Measurements from ENCODE around the gene KRT6C. TPM values are rescaled to one million over a fixed set of nuclear protein-coding genes. Genes with fewer than 3 reads are reported as not detected.
"Not testable (repeated sequence)": the region's sequence is repeated elsewhere in the genome, so short reads cannot be mapped to it uniquely, and the experiment has no call there.

The KRT6C gene
- total RNA-seq, 4 donors from 2014 or later, result 0.13 to 11.0 (median 1.0) TPM; not detected in 1

- intact Hi-C loops (cut with DNase I; ENCODE audit: low total_unique reads), result no loop called here
- no peak overlapping the region for H3K4me3 ChIP-seq (ENCODE audit: low read depth, poor library complexity, severe bottlenecking)
- no peak for TF ChIP-seq POLR2A (IDR thresholded peaks at IDR 0.05)
- TF ChIP-seq, protein P1, sequence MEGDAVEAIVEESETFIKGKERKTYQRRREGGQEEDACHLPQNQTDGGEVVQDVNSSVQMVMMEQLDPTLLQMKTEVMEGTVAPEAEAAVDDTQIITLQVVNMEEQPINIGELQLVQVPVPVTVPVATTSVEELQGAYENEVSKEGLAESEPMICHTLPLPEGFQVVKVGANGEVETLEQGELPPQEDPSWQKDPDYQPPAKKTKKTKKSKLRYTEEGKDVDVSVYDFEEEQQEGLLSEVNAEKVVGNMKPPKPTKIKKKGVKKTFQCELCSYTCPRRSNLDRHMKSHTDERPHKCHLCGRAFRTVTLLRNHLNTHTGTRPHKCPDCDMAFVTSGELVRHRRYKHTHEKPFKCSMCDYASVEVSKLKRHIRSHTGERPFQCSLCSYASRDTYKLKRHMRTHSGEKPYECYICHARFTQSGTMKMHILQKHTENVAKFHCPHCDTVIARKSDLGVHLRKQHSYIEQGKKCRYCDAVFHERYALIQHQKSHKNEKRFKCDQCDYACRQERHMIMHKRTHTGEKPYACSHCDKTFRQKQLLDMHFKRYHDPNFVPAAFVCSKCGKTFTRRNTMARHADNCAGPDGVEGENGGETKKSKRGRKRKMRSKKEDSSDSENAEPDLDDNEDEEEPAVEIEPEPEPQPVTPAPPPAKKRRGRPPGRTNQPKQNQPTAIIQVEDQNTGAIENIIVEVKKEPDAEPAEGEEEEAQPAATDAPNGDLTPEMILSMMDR (IDR thresholded peaks at IDR 0.05), result no peak
- DNase-seq (ENCODE audit: low spot score in 2 of 2), result no peak
- 84 to 91% methylated on average over 1 of the region's 1 CpG for WGBS, 2 donors
These were observed 29.3 kb upstream of the KRT6C start for GRCh38 chr12:52502877-52503276.

DNA sequence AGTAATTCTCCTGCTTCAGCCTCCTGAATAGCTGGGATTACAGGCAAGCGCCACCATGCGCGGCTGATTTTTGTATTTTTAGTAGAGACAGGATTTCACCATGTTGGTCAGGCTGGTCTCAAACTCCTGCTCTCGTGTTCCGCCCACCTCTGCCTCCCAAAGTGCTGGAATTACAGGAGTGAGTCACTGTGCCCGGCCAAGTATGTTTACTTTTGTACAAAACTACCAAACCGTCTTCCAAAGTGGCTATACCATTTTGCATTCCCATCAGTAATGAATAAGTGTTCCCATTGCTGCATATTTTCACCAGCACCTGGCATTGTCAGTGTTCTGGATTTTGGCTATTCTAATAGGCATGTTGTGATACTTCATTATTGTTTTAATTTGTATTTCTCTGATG, 27.9 kb upstream of the KRT6C start:
- WGBS, 2 donors, result 89 to 90% methylated on average over 7 of the region's 7 CpGs
- no peak for DNase-seq (ENCODE audit: low spot score in 2 of 2)
- no peak overlapping the region for H3K4me3 ChIP-seq (ENCODE audit: low read depth, poor library complexity, severe bottlenecking)
- TF ChIP-seq, protein P1 (IDR thresholded peaks at IDR 0.05), result no peak
- TF ChIP-seq POLR2A (IDR thresholded peaks at IDR 0.05), result no peak
- intact Hi-C loops (cut with DNase I; ENCODE audit: low total_unique reads), result no loop called here

GRCh38 chr12:52500574-52500973, 27.0 kb upstream of the KRT6C start:
- intact Hi-C loops (cut with DNase I; ENCODE audit: low total_unique reads); H3K4me3 ChIP-seq (ENCODE audit: low read depth, poor library complexity, severe bottlenecking); DNase-seq (ENCODE audit: low spot score in 2 of 2): not testable (repeated sequence)
- 77 to 90% methylated on average over 6 of the region's 6 CpGs for WGBS, 2 donors

DNA sequence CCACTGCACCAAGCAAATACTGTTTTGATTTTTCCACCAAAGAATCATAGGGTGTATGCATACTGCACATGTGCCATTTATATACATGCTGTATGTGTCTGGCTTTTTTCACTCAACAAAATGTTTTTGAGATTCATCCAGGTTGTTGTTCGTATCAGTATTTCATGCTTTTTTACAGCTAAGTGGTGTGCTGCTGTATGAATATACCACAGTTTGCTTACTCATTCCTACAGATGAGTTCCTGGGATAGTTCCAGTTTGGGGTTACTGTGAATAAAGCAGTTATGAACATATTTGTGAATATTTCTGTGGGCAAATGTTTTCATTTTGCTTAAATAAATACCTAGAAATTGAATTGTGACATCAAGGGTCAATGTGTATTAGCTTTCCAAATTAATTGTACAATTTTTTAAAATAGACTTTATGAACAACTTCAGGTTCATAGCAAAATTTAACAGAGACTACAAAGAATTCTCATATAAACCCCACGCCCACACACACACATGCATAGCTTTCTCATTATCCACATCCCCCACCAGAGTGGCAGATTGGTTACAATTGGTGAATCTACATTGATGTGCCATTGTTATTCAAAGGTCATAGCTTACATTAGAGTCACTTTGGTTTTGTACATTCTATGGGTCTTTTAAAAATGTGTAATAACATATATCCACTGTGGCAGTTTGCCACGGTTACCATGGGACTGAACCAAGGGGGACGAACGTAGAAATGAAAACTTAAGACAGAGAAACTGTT, 26.4 kb upstream of the KRT6C start:
- 77 to 85% methylated on average over 5 of the region's 5 CpGs for WGBS, 2 donors
- intact Hi-C loops (cut with DNase I; ENCODE audit: low total_unique reads), result no loop called here
- no peak overlapping the region for H3K4me3 ChIP-seq (ENCODE audit: low read depth, poor library complexity, severe bottlenecking)
- TF ChIP-seq, protein P1 (IDR thresholded peaks at IDR 0.05), result no peak
- TF ChIP-seq POLR2A (IDR thresholded peaks at IDR 0.05), result no peak
- DNase-seq (ENCODE audit: low spot score in 2 of 2), result no peak

DNA sequence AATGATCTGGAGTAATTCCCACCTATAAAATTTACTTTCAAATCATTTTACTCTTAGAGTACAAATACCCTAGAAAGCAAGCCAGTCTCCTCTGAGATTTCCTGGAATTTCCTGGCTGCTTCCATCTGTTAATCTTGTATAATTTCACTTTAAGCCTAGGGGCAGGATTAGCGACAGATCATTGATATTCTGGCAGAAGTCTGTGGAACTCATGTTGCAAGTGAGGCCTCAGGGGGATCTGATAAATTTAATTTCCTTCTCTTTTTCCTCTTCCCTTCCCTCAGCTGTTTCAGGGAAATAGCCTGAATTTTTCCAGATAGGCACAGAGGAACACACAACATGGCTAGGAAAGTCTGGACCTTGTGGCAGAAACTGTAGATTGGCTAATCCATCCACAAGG, 25.3 kb upstream of the KRT6C start:
- WGBS, 2 donors, result 15 to 20% methylated on average over 1 of the region's 1 CpG
- no peak for TF ChIP-seq POLR2A (IDR thresholded peaks at IDR 0.05)
- TF ChIP-seq, protein P1 (IDR thresholded peaks at IDR 0.05), result no peak
- intact Hi-C loops (cut with DNase I; ENCODE audit: low total_unique reads), result no loop called here
- H3K4me3 ChIP-seq (ENCODE audit: low read depth, poor library complexity, severe bottlenecking), result no peak overlapping the region
- DNase-seq (ENCODE audit: low spot score in 2 of 2), result no peak

DNA sequence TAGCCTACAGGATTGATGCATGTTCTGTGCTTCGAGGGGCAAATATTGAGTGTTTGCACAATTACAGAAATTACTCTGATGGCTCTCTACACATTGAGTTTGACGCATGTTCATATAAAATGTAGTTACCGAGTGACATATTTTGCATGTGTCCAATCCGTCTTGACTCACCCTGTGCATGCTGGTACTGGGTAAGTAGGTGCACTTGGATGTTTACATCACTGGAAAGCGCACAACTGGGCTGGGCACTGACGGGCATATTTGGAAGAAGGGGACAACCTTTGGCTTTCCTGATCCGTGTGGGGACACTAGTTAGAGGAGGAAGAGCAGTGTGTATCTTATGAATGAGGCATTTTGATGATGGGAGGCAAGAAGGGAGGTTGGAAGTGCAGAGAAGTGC, 24.4 kb upstream of the KRT6C start:
- no peak for DNase-seq (ENCODE audit: low spot score in 2 of 2)
- intact Hi-C loops (cut with DNase I; ENCODE audit: low total_unique reads), result no loop called here
- 81 to 82% methylated on average over 7 of the region's 7 CpGs for WGBS, 2 donors
- H3K4me3 ChIP-seq (ENCODE audit: low read depth, poor library complexity, severe bottlenecking), result no peak overlapping the region
- TF ChIP-seq POLR2A (IDR thresholded peaks at IDR 0.05), result no peak
- TF ChIP-seq, protein P1 (IDR thresholded peaks at IDR 0.05), result no peak

Measured in lower leg skin (tissue), 4 donors.